ENCODE data around the gene RALGAPA2.

The RALGAPA2 gene

DNA sequence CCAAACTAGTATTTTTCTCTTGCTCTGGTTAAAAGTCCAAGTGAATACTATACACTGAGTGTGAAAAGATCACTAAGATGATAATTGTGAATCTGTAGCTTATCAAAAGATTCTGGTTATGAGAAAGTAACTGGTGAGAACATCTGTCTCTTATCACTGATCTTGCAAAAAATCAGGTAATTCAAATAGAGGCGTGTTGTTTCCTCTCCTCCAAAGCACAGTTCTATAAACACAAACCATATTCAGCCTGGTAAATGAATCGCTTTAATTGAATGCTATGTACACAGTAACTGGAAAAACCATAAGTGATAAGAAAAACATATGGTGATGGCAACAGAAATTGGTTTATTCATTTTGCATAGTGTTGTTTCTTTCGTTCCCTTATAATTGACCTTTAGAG is 161.0 kb downstream of the RALGAPA2 start:
- no peaks in the 10 kb centered on the region for H4K20me1 ChIP-seq (ENCODE audit: insufficient read depth, low read length, poor library complexity, severe bottlenecking)
- no peak overlapping the region for H3K4me3 ChIP-seq (ENCODE audit: low read length, poor library complexity, severe bottlenecking)
- H3K27me3 ChIP-seq (ENCODE audit: insufficient read depth, low read length, poor library complexity, severe bottlenecking) = no peaks in the 10 kb centered on the region
- H3K9ac ChIP-seq (ENCODE audit: low read depth, low read length, poor library complexity, severe bottlenecking) = no peak overlapping the region
- no peaks in the 10 kb centered on the region for H3K9me2 ChIP-seq (replicated peaks; ENCODE audit: low read depth, low read length)
- TF ChIP-seq CTCF (conservative IDR thresholded peaks at IDR 0.05; ENCODE audit: low read length) (no peak), EZH2phosphoT487 (IDR thresholded peaks at IDR 0.05; ENCODE audit: borderline replicate concordance) (no peak)
- H3K4me2 ChIP-seq (ENCODE audit: low read depth, low read length, poor library complexity, severe bottlenecking) = no peak overlapping the region
- peaks cover 27% of the 10 kb centered on the region for H3K4me1 ChIP-seq (ENCODE audit: insufficient read depth, low read length, poor library complexity, severe bottlenecking)
- H3K36me3 ChIP-seq (ENCODE audit: insufficient read depth, low read length) = no peaks in the 10 kb centered on the region
- H2AFZ ChIP-seq (ENCODE audit: low read length) = no peak overlapping the region
- no peaks in the 10 kb centered on the region for H3F3A ChIP-seq (ENCODE audit: low read depth)
- no peaks in the 10 kb centered on the region for H3K79me2 ChIP-seq (ENCODE audit: insufficient read depth, low read length)
- no peaks in the 10 kb centered on the region for H3K9me3 ChIP-seq (ENCODE audit: insufficient read depth, low read depth, low read length)

DNA sequence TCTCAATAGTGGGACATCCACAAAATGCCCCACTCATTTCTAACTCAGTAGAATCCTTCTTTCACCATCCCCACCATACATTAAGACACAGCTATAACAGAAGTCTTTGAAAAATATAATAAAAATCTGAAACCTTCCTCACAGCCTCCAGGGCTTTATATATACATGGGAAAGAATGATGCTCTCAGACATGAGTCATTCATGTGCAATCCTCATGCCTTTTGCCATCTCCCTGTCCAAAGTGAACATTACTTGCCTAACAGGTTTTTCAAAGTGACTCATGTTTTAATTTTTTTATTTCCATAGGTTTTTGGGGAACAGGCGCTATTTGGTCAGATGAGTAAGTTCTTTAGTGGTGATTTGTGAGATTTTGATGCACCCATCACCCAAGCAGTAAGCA is 162.7 kb downstream of the RALGAPA2 start:
- Histone ChIP-seq H3K4me1 (ENCODE audit: insufficient read depth, low read length, poor library complexity, severe bottlenecking) (peaks cover 27% of the 10 kb centered on the region), H3K4me3 (ENCODE audit: low read length, poor library complexity, severe bottlenecking) (no peak overlapping the region), H3K79me2 (ENCODE audit: insufficient read depth, low read length) (no peaks in the 10 kb centered on the region), H4K20me1 (ENCODE audit: insufficient read depth, low read length, poor library complexity, severe bottlenecking) (no peaks in the 10 kb centered on the region), H3K27me3 (ENCODE audit: insufficient read depth, low read length, poor library complexity, severe bottlenecking) (no peaks in the 10 kb centered on the region), H3K9me2 (replicated peaks; ENCODE audit: low read depth, low read length) (no peaks in the 10 kb centered on the region), H3F3A (ENCODE audit: low read depth) (no peaks in the 10 kb centered on the region), H3K9ac (ENCODE audit: low read depth, low read length, poor library complexity, severe bottlenecking) (no peak overlapping the region), H3K4me2 (ENCODE audit: low read depth, low read length, poor library complexity, severe bottlenecking) (no peak overlapping the region), H3K36me3 (ENCODE audit: insufficient read depth, low read length) (no peaks in the 10 kb centered on the region), H2AFZ (ENCODE audit: low read length) (no peak overlapping the region), H3K9me3 (ENCODE audit: insufficient read depth, low read depth, low read length) (no peaks in the 10 kb centered on the region)
- TF ChIP-seq CTCF (conservative IDR thresholded peaks at IDR 0.05; ENCODE audit: low read length) (no peak), EZH2phosphoT487 (IDR thresholded peaks at IDR 0.05; ENCODE audit: borderline replicate concordance) (no peak)

DNA sequence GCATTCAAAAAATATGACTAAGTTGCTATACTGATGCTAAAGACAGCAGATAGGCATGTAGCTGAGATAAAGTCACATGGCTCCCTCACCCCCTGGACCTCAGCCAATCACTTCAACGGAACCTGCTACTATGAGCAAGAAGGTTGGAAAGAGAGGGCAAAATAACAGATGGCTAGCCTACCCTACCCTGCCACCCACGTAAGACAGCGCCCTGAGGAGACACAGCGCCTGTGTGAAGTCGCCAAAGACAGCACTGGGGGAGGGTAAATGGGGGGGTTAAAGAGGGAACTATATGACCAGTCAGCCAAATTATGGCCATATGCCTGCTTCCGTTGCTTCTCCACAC is 163.2 kb downstream of the RALGAPA2 start:
- Histone ChIP-seq H3K36me3 (ENCODE audit: insufficient read depth, low read length) (no peaks in the 10 kb centered on the region), H3K79me2 (ENCODE audit: insufficient read depth, low read length) (no peaks in the 10 kb centered on the region), H3K9me2 (replicated peaks; ENCODE audit: low read depth, low read length) (no peaks in the 10 kb centered on the region), H3K27me3 (ENCODE audit: insufficient read depth, low read length, poor library complexity, severe bottlenecking) (no peaks in the 10 kb centered on the region), H3K4me1 (ENCODE audit: insufficient read depth, low read length, poor library complexity, severe bottlenecking) (peaks cover 27% of the 10 kb centered on the region), H3F3A (ENCODE audit: low read depth) (no peaks in the 10 kb centered on the region), H3K4me3 (ENCODE audit: low read length, poor library complexity, severe bottlenecking) (no peak overlapping the region), H3K4me2 (ENCODE audit: low read depth, low read length, poor library complexity, severe bottlenecking) (no peak overlapping the region), H2AFZ (ENCODE audit: low read length) (no peak overlapping the region), H4K20me1 (ENCODE audit: insufficient read depth, low read length, poor library complexity, severe bottlenecking) (no peaks in the 10 kb centered on the region), H3K9ac (ENCODE audit: low read depth, low read length, poor library complexity, severe bottlenecking) (no peak overlapping the region), H3K9me3 (ENCODE audit: insufficient read depth, low read depth, low read length) (no peaks in the 10 kb centered on the region)
- TF ChIP-seq EZH2phosphoT487 (IDR thresholded peaks at IDR 0.05; ENCODE audit: borderline replicate concordance) = no peak
- no peak for TF ChIP-seq CTCF (conservative IDR thresholded peaks at IDR 0.05; ENCODE audit: low read length)
